Brain microvascular endothelial cell (primary cell): Measurements from ENCODE around the gene SIPA1L3.

Experiments
- DNase-seq: peaks from one replicate; pipeline ENCODE4 v3.0.0-alpha.2; 2020
- H3K27ac ChIP-seq: fragments of 250-450 bp; sonication (Bioruptor Pico); 2 replicates; pipeline ENCODE4 v1.5.1; 2020; ENCODE audit warnings: mild to moderate bottlenecking, moderate library complexity
- H3K27me3 ChIP-seq: fragments of 250-450 bp; sonication (Bioruptor Pico); replicated peaks from 2 replicates; pipeline ENCODE4 v1.5.1; 2020; ENCODE audit warnings: mild to moderate bottlenecking
- H3K36me3 ChIP-seq: fragments of 250-450 bp; sonication (Bioruptor Pico); replicated peaks from 2 replicates; pipeline ENCODE4 v1.5.1; 2020; ENCODE audit warnings: mild to moderate bottlenecking
- H3K4me3 ChIP-seq: 2 replicates; pipeline ENCODE4 v1.5.1; 2011; ENCODE audit warnings: low read depth, mild to moderate bottlenecking, control low read depth, low read length, moderate library complexity
- CTCF ChIP-seq: IDR thresholded peaks from 2 replicates; pipeline ENCODE4 v1.5.1; 2011; ENCODE audit warnings: low read depth, mild to moderate bottlenecking, moderate library complexity, low read length, control low read depth, inconsistent platforms; ENCODE audit errors: missing control alignments
- in situ Hi-C: cut with HindIII; loops from 2 replicates; pipeline ENCODE4 v1.10.0; 2017; ENCODE audit warnings: low sequenced_read_pairs, low pct_ligation_motif_present

Gene SIPA1L3

GRCh38 chr19:37969695-37970094 is 62.7 kb downstream of the SIPA1L3 start:
- DNase-seq: no peak
- H3K36me3 ChIP-seq: peaks cover 3% of the 10 kb centered on the region
- H3K27me3 ChIP-seq: no peaks in the 10 kb centered on the region
- in situ Hi-C loops: no loop called here
- no peak overlapping the region for H3K27ac ChIP-seq
- no peak for TF ChIP-seq CTCF
- H3K4me3 ChIP-seq: no peak overlapping the region

DNA sequence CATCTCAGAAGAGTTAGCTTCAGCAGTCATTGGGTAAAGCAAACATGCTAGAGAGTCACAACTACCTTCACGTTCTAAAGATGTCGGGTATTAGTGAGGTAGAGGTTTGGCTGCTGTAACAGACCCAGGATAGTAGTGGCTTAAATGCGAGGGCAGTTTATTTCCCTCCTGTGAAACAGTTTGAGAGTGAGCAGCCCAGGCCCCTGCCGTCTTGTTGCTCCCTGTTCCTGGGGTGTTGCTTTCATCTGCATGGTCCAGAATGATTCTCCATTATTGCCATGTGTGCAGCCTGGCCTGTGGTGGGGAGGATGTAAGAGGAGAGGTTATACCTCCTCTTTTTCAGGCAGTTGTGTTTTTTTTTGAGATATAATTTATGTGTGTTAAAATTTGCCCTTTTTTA is 63.7 kb downstream of the SIPA1L3 start:
- TF ChIP-seq CTCF: no peak
- H3K27ac ChIP-seq: no peak overlapping the region
- no peaks in the 10 kb centered on the region for H3K27me3 ChIP-seq
- in situ Hi-C loops: no loop called here
- no peak overlapping the region for H3K4me3 ChIP-seq
- DNase-seq: no peak
- H3K36me3 ChIP-seq: peaks cover 3% of the 10 kb centered on the region

- peaks cover 3% of the 10 kb centered on the region for H3K36me3 ChIP-seq
- TF ChIP-seq CTCF: no peak
- DNase-seq: no peak
- no peak overlapping the region for H3K27ac ChIP-seq
- in situ Hi-C loops: no loop called here
- no peaks in the 10 kb centered on the region for H3K27me3 ChIP-seq
- H3K4me3 ChIP-seq: no peak overlapping the region
Measured at GRCh38 chr19:37972803-37973202, 65.8 kb downstream of the SIPA1L3 start.

- TF ChIP-seq CTCF: no peak
- no peak overlapping the region for H3K4me3 ChIP-seq
- peaks cover 3% of the 10 kb centered on the region for H3K36me3 ChIP-seq
- no peaks in the 10 kb centered on the region for H3K27me3 ChIP-seq
- DNase-seq: no peak
- no peak overlapping the region for H3K27ac ChIP-seq
- in situ Hi-C loops: no loop called here
Measured at GRCh38 chr19:37973666-37974065, 66.7 kb downstream of the SIPA1L3 start.

- no peak for TF ChIP-seq CTCF
- Histone ChIP-seq H3K36me3 (peaks cover 3% of the 10 kb centered on the region), H3K27me3 (no peaks in the 10 kb centered on the region), H3K4me3 (no peak overlapping the region), H3K27ac (no peak overlapping the region)
- in situ Hi-C loops: no loop called here
- DNase-seq: no peak
Measured at GRCh38 chr19:37975071-37975470, 68.1 kb downstream of the SIPA1L3 start.
